Common myeloid progenitor, CD34-positive (primary cell): ENCODE data around the gene COL12A1.

ENCODE experiments used
- CTCF ChIA-PET: fragments of 350-600 bp; sonication (Branson Sonifier 250); formaldehyde crosslinking; loops from one replicate; lab custom pipeline; 2021; ENCODE audit warnings: antibody characterized with exemption; lab: Charles Lee
- POLR2A ChIA-PET: fragments of 350-600 bp; sonication (Branson Sonifier 250); formaldehyde crosslinking; loops from one replicate; lab custom pipeline; 2021; ENCODE audit warnings: antibody characterized with exemption; lab: Charles Lee
- DNase-seq, 3 donors: peaks; one replicate each; pipeline versions ENCODE4 v3.0.0 to v3.0.0-alpha.2; 2013
- H3K27ac ChIP-seq, 2 experiments: 1 replicate in 1 of 2; 2 replicates in 1 of 2; pipeline ENCODE4 v1.7.0; 2013; ENCODE audit warnings: inconsistent platforms in 2 of 2, low read length in 2 of 2, mild to moderate bottlenecking in 2 of 2, low read depth in 1 of 2, moderate library complexity in 1 of 2; ENCODE audit not compliant: severe bottlenecking in 2 of 2, insufficient read depth in 1 of 2, poor library complexity in 1 of 2
- H3K27me3 ChIP-seq, 5 experiments: replicated peaks in 2 of 5; 1 replicate in 3 of 5; 2 replicates in 2 of 5; pipeline versions ENCODE4 v1.6.1 to v1.7.0; 2013; ENCODE audit warnings: low read length in 4 of 5, mild to moderate bottlenecking in 2 of 5, moderate library complexity in 2 of 5, inconsistent platforms in 1 of 5; ENCODE audit not compliant: insufficient read depth in 5 of 5, control insufficient read depth in 4 of 5
- H3K36me3 ChIP-seq, 4 experiments: 1 replicate in 2 of 4; 2 replicates in 2 of 4; pipeline versions ENCODE4 v1.6.1 to v1.7.0; 2013; ENCODE audit warnings: low read length in 3 of 4, control low read depth in 1 of 4, mild to moderate bottlenecking in 1 of 4; ENCODE audit not compliant: control insufficient read depth in 4 of 4, insufficient read depth in 4 of 4
- H3K4me1 ChIP-seq, 4 experiments: 1 replicate in 3 of 4; 2 replicates in 1 of 4; pipeline versions ENCODE4 v1.6.1 to v1.7.1; 2013; ENCODE audit warnings: low read length in 3 of 4, mild to moderate bottlenecking in 3 of 4, control low read depth in 1 of 4, inconsistent platforms in 1 of 4, moderate library complexity in 1 of 4; ENCODE audit not compliant: control insufficient read depth in 4 of 4, insufficient read depth in 4 of 4; ENCODE audit errors: control extremely low read depth in 1 of 4
- H3K4me3 ChIP-seq, 7 experiments: 1 replicate in 4 of 7; 2 replicates in 3 of 7; pipeline versions ENCODE4 v1.5.1 to v1.7.0; 2013; ENCODE audit warnings: mild to moderate bottlenecking in 7 of 7, low read length in 6 of 7, moderate library complexity in 6 of 7, inconsistent platforms in 2 of 7, low read depth in 2 of 7, control low read depth in 1 of 7; ENCODE audit not compliant: insufficient read depth in 4 of 7, control insufficient read depth in 1 of 7; ENCODE audit errors: extremely low read depth in 1 of 7
- H3K9me3 ChIP-seq, 5 experiments: 1 replicate in 4 of 5; 2 replicates in 1 of 5; pipeline versions ENCODE4 v1.6.1 to v1.7.1; 2013; ENCODE audit warnings: low read length in 4 of 5, mild to moderate bottlenecking in 2 of 5, inconsistent platforms in 1 of 5, low read depth in 1 of 5, moderate library complexity in 1 of 5; ENCODE audit not compliant: control insufficient read depth in 4 of 5, insufficient read depth in 2 of 5; ENCODE audit errors: control extremely low read depth in 1 of 5
- WGBS: methylation state at CpG from one replicate; pipeline ENCODE4 v1.1.5; 2013; ENCODE audit not compliant: insufficient coverage; 5-methylcytosine and 5-hydroxymethylcytosine counted together

The COL12A1 gene

GRCh38 chr6:75183099-75183541 is 22.7 kb downstream of the COL12A1 start:
- Histone ChIP-seq H3K4me1 (no peaks in the 10 kb centered on the region), H3K36me3 (no peaks in the 10 kb centered on the region), H3K9me3 (no peaks in the 10 kb centered on the region), H3K4me3 (no peak overlapping the region), H3K27ac (no peak overlapping the region), H3K27me3 (peaks cover 0 to 2% (median 0%) of the 10 kb centered on the region in 5 experiments)
- POLR2A ChIA-PET: no interaction called here
- DNase-seq: no peak
- WGBS: 100% methylated on average over 2 of the region's 5 CpGs
- CTCF ChIA-PET: no interaction called here

GRCh38 chr6:75180864-75181263 is 25.0 kb downstream of the COL12A1 start:
- CTCF ChIA-PET: no interaction called here
- 92% methylated on average over 2 of the region's 5 CpGs for WGBS
- no peak for DNase-seq

GRCh38 chr6:75178757-75179156 is 27.1 kb downstream of the COL12A1 start:
- Histone ChIP-seq H3K4me3 (no peak overlapping the region), H3K4me1 (no peaks in the 10 kb centered on the region), H3K9me3 (no peaks in the 10 kb centered on the region), H3K27ac (no peak overlapping the region), H3K36me3 (no peaks in the 10 kb centered on the region), H3K27me3 (peaks cover 0 to 4% (median 0%) of the 10 kb centered on the region in 5 experiments)
- POLR2A ChIA-PET: no interaction called here
- no peak for DNase-seq
- CTCF ChIA-PET: no interaction called here
- WGBS: no CpG with 5 or more reads among the region's 1 CpG

More at GRCh38 chr6:75180864-75181263, 25.0 kb downstream of the COL12A1 start:
- H3K36me3 ChIP-seq: no peaks in the 10 kb centered on the region
- no peaks in the 10 kb centered on the region for H3K4me1 ChIP-seq
- H3K27me3 ChIP-seq: peaks cover 0 to 4% (median 0%) of the 10 kb centered on the region in 5 experiments
- POLR2A ChIA-PET: no interaction called here
- H3K9me3 ChIP-seq: no peaks in the 10 kb centered on the region
- H3K27ac ChIP-seq: no peak overlapping the region
- H3K4me3 ChIP-seq: no peak overlapping the region

- no peak for DNase-seq
- ChIA-PET POLR2A (no interaction called here), CTCF (interaction anchor here (1.4 kb wide), 1 partner anchor 33 kb away, joined by 6 read pairs; no protein-coding TSS in a partner anchor)
- Histone ChIP-seq H3K36me3 (no peaks in the 10 kb centered on the region), H3K27ac (no peak overlapping the region), H3K9me3 (no peaks in the 10 kb centered on the region), H3K27me3 (peaks cover 0 to 4% (median 0%) of the 10 kb centered on the region in 5 experiments), H3K4me3 (no peak overlapping the region), H3K4me1 (no peaks in the 10 kb centered on the region)
- WGBS: 100% methylated on average over 3 of the region's 3 CpGs
These were observed 29.7 kb downstream of the COL12A1 start for GRCh38 chr6:75176076-75176582.

GRCh38 chr6:75171986-75172385 is 33.9 kb downstream of the COL12A1 start:
- no peak overlapping the region for H3K4me3 ChIP-seq
- ChIA-PET CTCF (no interaction called here), POLR2A (no interaction called here)
- H3K27ac ChIP-seq: no peak overlapping the region
- no CpG with 5 or more reads among the region's 4 CpGs for WGBS
- DNase-seq: no peak
- peaks cover 0 to 5% (median 0%) of the 10 kb centered on the region in 5 experiments for H3K27me3 ChIP-seq
- no peaks in the 10 kb centered on the region for H3K36me3 ChIP-seq
- H3K9me3 ChIP-seq: no peaks in the 10 kb centered on the region
- no peaks in the 10 kb centered on the region for H3K4me1 ChIP-seq

DNA sequence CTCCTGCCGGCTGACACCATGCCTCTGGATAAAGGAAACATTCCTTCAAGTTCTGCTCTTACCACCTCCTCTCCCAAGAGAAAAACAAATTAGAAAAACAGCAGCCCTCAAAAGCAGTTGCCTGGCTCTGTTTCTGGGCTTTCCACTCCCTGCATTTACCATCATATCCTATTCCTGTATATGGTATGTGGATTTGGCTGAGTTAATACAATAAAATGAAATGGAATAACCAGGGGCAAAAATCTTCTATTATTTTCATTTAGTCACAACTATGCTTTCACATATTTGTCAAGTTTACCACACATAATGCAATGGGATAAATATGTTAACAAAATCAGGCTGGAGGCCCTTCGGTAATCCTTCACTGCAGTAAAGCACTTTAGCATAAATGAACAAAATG is 34.3 kb downstream of the COL12A1 start:
- no CpG with 5 or more reads among the region's 2 CpGs for WGBS
- Histone ChIP-seq H3K4me1 (no peaks in the 10 kb centered on the region), H3K4me3 (no peak overlapping the region), H3K27me3 (peaks cover 0 to 5% (median 0%) of the 10 kb centered on the region in 5 experiments), H3K36me3 (no peaks in the 10 kb centered on the region), H3K9me3 (no peaks in the 10 kb centered on the region), H3K27ac (no peak overlapping the region)
- no peak for DNase-seq
- ChIA-PET POLR2A (no interaction called here), CTCF (no interaction called here)

DNA sequence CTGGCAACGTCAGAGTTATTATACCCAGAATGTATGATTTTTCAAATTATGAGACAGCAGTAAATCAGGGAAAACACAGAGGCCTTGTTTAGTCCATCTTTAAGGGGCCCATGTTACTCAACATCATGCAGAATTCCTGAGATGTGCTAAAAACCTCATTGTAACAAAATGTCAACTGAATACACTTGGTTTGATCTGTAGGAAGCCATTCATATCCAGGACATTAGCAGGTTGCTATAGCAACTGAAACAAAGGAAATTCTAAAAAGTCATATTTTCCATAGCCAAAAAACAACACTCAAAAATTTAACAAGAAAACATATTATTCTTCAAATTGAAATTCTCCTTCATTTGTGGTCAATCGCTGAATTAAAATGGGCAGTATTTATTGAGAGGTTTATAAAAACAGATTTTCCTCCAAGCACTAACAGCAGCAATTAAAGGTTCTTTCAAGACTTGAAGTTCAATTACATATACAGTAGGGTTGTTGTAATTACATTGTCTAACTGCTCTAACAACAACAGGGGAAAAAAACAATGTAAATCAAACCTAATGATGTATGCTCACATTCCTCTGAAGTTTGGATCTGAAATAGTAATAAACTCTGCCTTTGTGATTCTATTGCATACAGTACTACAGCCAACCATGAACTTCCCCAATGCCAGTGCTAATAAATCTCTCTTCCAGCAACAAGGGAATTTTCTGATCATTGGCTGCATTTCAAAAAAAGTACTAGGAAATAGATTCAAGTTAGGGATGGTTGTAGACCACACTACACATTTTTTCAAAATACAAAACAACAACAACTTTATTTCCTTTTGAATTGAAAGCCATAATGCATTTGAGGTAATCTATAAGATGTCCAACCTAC is 34.9 kb downstream of the COL12A1 start:
- ChIA-PET CTCF (no interaction called here), POLR2A (no interaction called here)
- 0% methylated on average over 1 of the region's 2 CpGs for WGBS
- H3K9me3 ChIP-seq: no peaks in the 10 kb centered on the region
- peaks cover 0 to 5% (median 0%) of the 10 kb centered on the region in 5 experiments for H3K27me3 ChIP-seq
- no peak overlapping the region for H3K4me3 ChIP-seq
- H3K4me1 ChIP-seq: no peaks in the 10 kb centered on the region
- DNase-seq: no peak
- H3K36me3 ChIP-seq: no peaks in the 10 kb centered on the region
- no peak overlapping the region for H3K27ac ChIP-seq
